ENCODE results near the gene IGSF9B. TPM values are rescaled to one million over a fixed set of nuclear protein-coding genes. Genes with fewer than 3 reads are reported as not detected.

IGSF9B gene
- total RNA-seq, 4 donors from 2014 or later: 6.6 to 15.0 (median 9.5) TPM

GRCh38 chr11:133982876-133983275, 26.1 kb upstream of the IGSF9B start:
- Histone ChIP-seq H3K9me3 (no peaks in the 10 kb centered on the region), H3K36me3 (no peaks in the 10 kb centered on the region), H3K27me3 (peaks cover 25% of the 10 kb centered on the region), H3K4me3 (no peak overlapping the region), H3K4me1 (no peaks in the 10 kb centered on the region), H3K27ac (no peak overlapping the region)
- WGBS: 90% methylated on average over 12 of the region's 12 CpGs
- DNase-seq (ENCODE audit: low spot score in 2 of 2): no peak
- TF ChIP-seq POLR2AphosphoS5 (IDR thresholded peaks at IDR 0.05): no peak
- no peak for TF ChIP-seq CTCF (IDR thresholded peaks at IDR 0.05)
- no peak for TF ChIP-seq POLR2A (IDR thresholded peaks at IDR 0.05)

- Histone ChIP-seq H3K4me1 (no peaks in the 10 kb centered on the region), H3K9me3 (no peaks in the 10 kb centered on the region), H3K27ac (no peak overlapping the region), H3K27me3 (peaks cover 29% of the 10 kb centered on the region), H3K36me3 (no peaks in the 10 kb centered on the region), H3K4me3 (no peak overlapping the region)
- WGBS: 92% methylated on average over 14 of the region's 14 CpGs
- no peak for DNase-seq (ENCODE audit: low spot score in 2 of 2)
- TF ChIP-seq POLR2AphosphoS5 (IDR thresholded peaks at IDR 0.05): no peak
- TF ChIP-seq POLR2A (IDR thresholded peaks at IDR 0.05): no peak
- no peak for TF ChIP-seq CTCF (IDR thresholded peaks at IDR 0.05)
- no peak for TF ChIP-seq EP300 (IDR thresholded peaks at IDR 0.05)
Observed at GRCh38 chr11:133982151-133982550, 25.4 kb upstream of the IGSF9B start.

- no peaks in the 10 kb centered on the region for H3K4me1 ChIP-seq
- H3K4me3 ChIP-seq: no peak overlapping the region
- TF ChIP-seq POLR2AphosphoS5 (IDR thresholded peaks at IDR 0.05) (no peak), EP300 (IDR thresholded peaks at IDR 0.05) (no peak), POLR2A (IDR thresholded peaks at IDR 0.05) (no peak), CTCF (IDR thresholded peaks at IDR 0.05) (no peak)
- peaks cover 33% of the 10 kb centered on the region for H3K27me3 ChIP-seq
- no peaks in the 10 kb centered on the region for H3K9me3 ChIP-seq
- no peak for DNase-seq (ENCODE audit: low spot score in 2 of 2)
- WGBS: 67% methylated on average over 5 of the region's 5 CpGs
- H3K27ac ChIP-seq: no peak overlapping the region
- H3K36me3 ChIP-seq: no peaks in the 10 kb centered on the region
Observed at GRCh38 chr11:133981156-133981555, 24.4 kb upstream of the IGSF9B start.

- DNase-seq (ENCODE audit: low spot score in 2 of 2): no peak
- H3K36me3 ChIP-seq: no peaks in the 10 kb centered on the region
- no peak overlapping the region for H3K4me3 ChIP-seq
- WGBS: 68% methylated on average over 9 of the region's 9 CpGs
- H3K27ac ChIP-seq: no peak overlapping the region
- H3K9me3 ChIP-seq: no peaks in the 10 kb centered on the region
- no peak for TF ChIP-seq CTCF (IDR thresholded peaks at IDR 0.05)
- no peak for TF ChIP-seq POLR2A (IDR thresholded peaks at IDR 0.05)
- no peak for TF ChIP-seq EP300 (IDR thresholded peaks at IDR 0.05)
- TF ChIP-seq POLR2AphosphoS5 (IDR thresholded peaks at IDR 0.05): no peak
- no peaks in the 10 kb centered on the region for H3K4me1 ChIP-seq
- H3K27me3 ChIP-seq: peaks cover 37% of the 10 kb centered on the region
Observed at GRCh38 chr11:133980665-133981064, 23.9 kb upstream of the IGSF9B start.

GRCh38 chr11:133978794-133979193, 22.0 kb upstream of the IGSF9B start:
- Histone ChIP-seq H3K9me3 (no peaks in the 10 kb centered on the region), H3K4me1 (no peaks in the 10 kb centered on the region), H3K36me3 (no peaks in the 10 kb centered on the region), H3K4me3 (no peak overlapping the region), H3K27me3 (peaks cover 49% of the 10 kb centered on the region), H3K27ac (no peak overlapping the region)
- TF ChIP-seq EP300 (IDR thresholded peaks at IDR 0.05): no peak
- TF ChIP-seq POLR2AphosphoS5 (IDR thresholded peaks at IDR 0.05): no peak
- 88% methylated on average over 2 of the region's 2 CpGs for WGBS
- DNase-seq (ENCODE audit: low spot score in 2 of 2): no peak

- peaks cover 39% of the 10 kb centered on the region for H3K27me3 ChIP-seq
- no peak for TF ChIP-seq CTCF (IDR thresholded peaks at IDR 0.05)
- no peak for TF ChIP-seq POLR2A (IDR thresholded peaks at IDR 0.05)
- no peak for TF ChIP-seq POLR2AphosphoS5 (IDR thresholded peaks at IDR 0.05)
- TF ChIP-seq EP300 (IDR thresholded peaks at IDR 0.05): no peak
- H3K36me3 ChIP-seq: no peaks in the 10 kb centered on the region
- H3K4me1 ChIP-seq: no peaks in the 10 kb centered on the region
- 55% methylated on average over 6 of the region's 10 CpGs for WGBS
- H3K9me3 ChIP-seq: no peaks in the 10 kb centered on the region
- no peak overlapping the region for H3K4me3 ChIP-seq
- no peak for DNase-seq (ENCODE audit: low spot score in 2 of 2)
- no peak overlapping the region for H3K27ac ChIP-seq
Observed at GRCh38 chr11:133977067-133977677, 20.4 kb upstream of the IGSF9B start.

Data from suprapubic skin (tissue), 4 donors.